ENCODE data around the gene PDE4D. TPM values are rescaled to one million over a fixed set of nuclear protein-coding genes. Genes with fewer than 3 reads are reported as not detected.

PDE4D gene
- total RNA-seq, 4 donors from 2014 or later = 15.9 to 66.3 (median 48.7) TPM

GRCh38 chr5:58985311-58985710 is 908.2 kb downstream of the PDE4D start:
- TF ChIP-seq EP300 (IDR thresholded peaks at IDR 0.05) = no peak
- no peak for TF ChIP-seq CTCF (IDR thresholded peaks at IDR 0.05)
- TF ChIP-seq POLR2A (IDR thresholded peaks at IDR 0.05) = no peak
- WGBS, 2 donors = 88% methylated on average over 4 of the region's 4 CpGs
- no peak overlapping the region for H3K27ac ChIP-seq
- H3K9me3 ChIP-seq = no peaks in the 10 kb centered on the region
- no peak overlapping the region for H3K4me3 ChIP-seq
- peaks cover 0 to 25% (median 0%) of the 10 kb centered on the region in 3 donors for H3K36me3 ChIP-seq
- no peak for DNase-seq (ENCODE audit: low spot score in 2 of 2)
- H3K27me3 ChIP-seq = no peaks in the 10 kb centered on the region
- no peaks in the 10 kb centered on the region for H3K4me1 ChIP-seq

- Histone ChIP-seq H3K4me3 (no peak overlapping the region), H3K9me3 (no peaks in the 10 kb centered on the region), H3K27me3 (no peaks in the 10 kb centered on the region), H3K36me3 (peaks cover 0 to 21% (median 0%) of the 10 kb centered on the region in 3 donors), H3K27ac (no peak overlapping the region), H3K4me1 (no peaks in the 10 kb centered on the region)
- TF ChIP-seq POLR2A (IDR thresholded peaks at IDR 0.05) = no peak
- TF ChIP-seq CTCF (IDR thresholded peaks at IDR 0.05) = no peak
- TF ChIP-seq EP300 (IDR thresholded peaks at IDR 0.05) = no peak
- no peak for DNase-seq (ENCODE audit: low spot score in 2 of 2)
Measured at GRCh38 chr5:58983526-58984452, 909.7 kb downstream of the PDE4D start.

GRCh38 chr5:58980890-58981289 is 912.6 kb downstream of the PDE4D start:
- no peak overlapping the region for H3K27ac ChIP-seq
- 94 to 98% methylated on average over 2 of the region's 2 CpGs for WGBS, 2 donors
- no peaks in the 10 kb centered on the region for H3K27me3 ChIP-seq
- no peaks in the 10 kb centered on the region for H3K9me3 ChIP-seq
- TF ChIP-seq CTCF (IDR thresholded peaks at IDR 0.05) = no peak
- no peak for TF ChIP-seq POLR2A (IDR thresholded peaks at IDR 0.05)
- TF ChIP-seq EP300 (IDR thresholded peaks at IDR 0.05) = no peak
- H3K4me3 ChIP-seq = no peak overlapping the region
- DNase-seq (ENCODE audit: low spot score in 2 of 2) = no peak
- H3K4me1 ChIP-seq = no peaks in the 10 kb centered on the region
- H3K36me3 ChIP-seq = peaks cover 0 to 32% (median 0%) of the 10 kb centered on the region in 3 donors

GRCh38 chr5:58979090-58979489 is 914.4 kb downstream of the PDE4D start:
- Histone ChIP-seq H3K9me3 (no peaks in the 10 kb centered on the region), H3K27ac (no peak overlapping the region), H3K36me3 (peaks cover 0 to 50% (median 0%) of the 10 kb centered on the region in 3 donors), H3K27me3 (no peaks in the 10 kb centered on the region), H3K4me3 (no peak overlapping the region), H3K4me1 (no peaks in the 10 kb centered on the region)
- TF ChIP-seq CTCF (IDR thresholded peaks at IDR 0.05) = no peak
- no peak for TF ChIP-seq POLR2A (IDR thresholded peaks at IDR 0.05)
- no peak for TF ChIP-seq EP300 (IDR thresholded peaks at IDR 0.05)
- DNase-seq (ENCODE audit: low spot score in 2 of 2) = no peak

GRCh38 chr5:58974601-58975000 is 918.9 kb downstream of the PDE4D start:
- WGBS, 2 donors = 85 to 93% methylated on average over 5 of the region's 5 CpGs
- no peaks in the 10 kb centered on the region for H3K27me3 ChIP-seq
- no peak overlapping the region for H3K27ac ChIP-seq
- H3K36me3 ChIP-seq = peaks cover 0 to 32% (median 0%) of the 10 kb centered on the region in 3 donors
- no peak for TF ChIP-seq CTCF (IDR thresholded peaks at IDR 0.05)
- H3K4me3 ChIP-seq = no peak overlapping the region
- DNase-seq (ENCODE audit: low spot score in 2 of 2) = no peak
- no peaks in the 10 kb centered on the region for H3K4me1 ChIP-seq
- H3K9me3 ChIP-seq = no peaks in the 10 kb centered on the region

Measured in tibial nerve (tissue), 4 donors.